SU-DHL-6 (cell line): ENCODE data around the gene SMPD3.

Experiments
- EZH2phosphoT487 ChIP-seq: fragments of 200-600 bp; sonication (generic), shearing (Covaris generic); conservative IDR thresholded peaks from 2 replicates; pipeline ENCODE4 v1.6.1; 2018; ENCODE audit warnings: mild to moderate bottlenecking, antibody characterized with exemption, low read length, moderate library complexity, mixed read lengths
- TF ChIP-seq, protein P1 (sequence below): fragments of 200-600 bp; sonication (generic); IDR thresholded peaks from one replicate; pipeline ENCODE4 v1.5.1; 2017; ENCODE audit warnings: antibody characterized with exemption, mild to moderate bottlenecking, low read length, moderate library complexity; ENCODE audit not compliant: insufficient read depth, poor library complexity, severe bottlenecking

DNA sequence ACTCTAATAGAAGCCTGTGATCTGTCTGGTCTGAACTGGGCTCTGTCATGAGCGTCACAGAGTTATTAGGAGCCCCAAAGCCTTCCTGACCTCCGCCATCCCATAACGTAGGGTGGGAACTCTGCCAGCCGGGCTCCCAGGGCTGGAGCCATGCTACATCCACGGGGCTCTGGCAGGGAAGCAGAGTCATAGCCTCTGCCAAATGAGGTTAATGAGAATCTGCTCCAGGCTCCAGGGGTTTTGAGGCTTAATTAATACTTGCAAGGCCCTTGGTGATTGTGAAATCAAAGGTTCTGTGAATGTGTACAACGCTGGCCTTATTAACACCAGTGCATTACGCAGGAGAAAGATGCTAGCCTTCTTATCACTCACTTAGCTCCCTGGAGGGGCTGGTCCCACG is 48.4 kb upstream of the SMPD3 start:
- TF ChIP-seq, protein P1, sequence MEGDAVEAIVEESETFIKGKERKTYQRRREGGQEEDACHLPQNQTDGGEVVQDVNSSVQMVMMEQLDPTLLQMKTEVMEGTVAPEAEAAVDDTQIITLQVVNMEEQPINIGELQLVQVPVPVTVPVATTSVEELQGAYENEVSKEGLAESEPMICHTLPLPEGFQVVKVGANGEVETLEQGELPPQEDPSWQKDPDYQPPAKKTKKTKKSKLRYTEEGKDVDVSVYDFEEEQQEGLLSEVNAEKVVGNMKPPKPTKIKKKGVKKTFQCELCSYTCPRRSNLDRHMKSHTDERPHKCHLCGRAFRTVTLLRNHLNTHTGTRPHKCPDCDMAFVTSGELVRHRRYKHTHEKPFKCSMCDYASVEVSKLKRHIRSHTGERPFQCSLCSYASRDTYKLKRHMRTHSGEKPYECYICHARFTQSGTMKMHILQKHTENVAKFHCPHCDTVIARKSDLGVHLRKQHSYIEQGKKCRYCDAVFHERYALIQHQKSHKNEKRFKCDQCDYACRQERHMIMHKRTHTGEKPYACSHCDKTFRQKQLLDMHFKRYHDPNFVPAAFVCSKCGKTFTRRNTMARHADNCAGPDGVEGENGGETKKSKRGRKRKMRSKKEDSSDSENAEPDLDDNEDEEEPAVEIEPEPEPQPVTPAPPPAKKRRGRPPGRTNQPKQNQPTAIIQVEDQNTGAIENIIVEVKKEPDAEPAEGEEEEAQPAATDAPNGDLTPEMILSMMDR: no peak
- TF ChIP-seq EZH2phosphoT487: no peak
